ENCODE measurements around the gene OR9A2.

Gene OR9A2

DNA sequence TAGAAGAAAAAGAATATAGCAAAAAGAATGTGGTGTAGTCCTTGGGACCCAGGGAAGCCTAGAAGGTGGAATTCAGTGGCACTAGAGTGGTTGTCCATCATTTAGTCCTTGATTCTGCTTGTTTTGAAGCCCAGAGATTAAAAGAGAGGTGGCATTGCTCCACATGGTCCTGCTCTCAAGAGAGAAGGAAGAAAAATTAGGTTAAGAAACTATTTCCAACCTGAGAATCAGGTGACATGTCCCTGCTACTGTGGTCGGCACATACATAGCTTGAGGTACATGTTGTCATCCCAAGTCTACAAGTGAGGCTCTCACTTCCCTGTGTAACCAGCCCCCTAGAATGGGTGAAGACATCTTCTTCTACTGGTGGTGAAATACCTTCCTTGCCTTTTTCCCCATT lies at the start of gene OR9A2:
OR9A2 (minus strand) TSS at position 101 of the 400 bp plus-strand sequence; CDS start at position 101, 0 bp downstream.
- DNase-seq (ENCODE audit: low read depth in 2 of 2), result no peak

DNA sequence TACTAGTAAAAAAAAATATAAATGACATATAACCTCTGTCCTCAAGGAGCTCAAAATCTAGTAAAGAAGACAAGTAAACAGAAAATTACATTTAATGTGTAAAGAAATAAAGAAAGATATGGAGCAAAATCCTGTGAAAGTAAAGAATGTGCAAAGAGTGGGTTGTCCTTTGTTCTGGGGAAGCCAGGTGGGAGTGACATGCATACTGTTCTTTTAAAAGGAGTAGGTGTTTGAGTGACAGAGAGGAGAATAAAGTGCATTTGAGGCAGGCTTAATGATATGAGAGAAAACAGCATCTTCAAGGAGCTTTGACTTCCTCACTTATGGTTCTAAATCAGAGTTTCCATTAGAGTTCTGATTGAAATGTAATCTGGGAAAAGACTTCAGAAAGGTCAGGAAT lies 47.2 kb upstream of the OR9A2 start:
- DNase-seq (ENCODE audit: low read depth in 2 of 2), result no peak

DNA sequence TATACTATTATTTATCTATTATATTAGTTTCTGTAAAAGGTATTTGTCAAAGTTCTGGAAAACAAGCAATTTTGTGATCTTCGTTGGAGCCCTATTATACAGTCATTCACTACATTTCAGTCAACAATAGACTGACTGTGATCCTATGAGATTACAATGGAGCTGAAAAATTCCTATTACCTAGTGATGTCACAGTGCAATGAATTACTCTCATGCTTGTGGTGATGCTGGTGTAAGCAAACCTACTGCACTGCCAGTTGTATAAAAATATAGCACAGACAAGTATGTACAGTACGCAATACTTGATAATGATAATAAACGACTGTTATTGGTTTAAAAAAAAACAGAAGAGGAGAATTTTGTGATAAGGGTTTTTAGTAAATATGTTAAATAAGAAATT lies 46.6 kb upstream of the OR9A2 start:
- no peak for DNase-seq (ENCODE audit: low read depth in 2 of 2)

- DNase-seq (ENCODE audit: low read depth in 2 of 2), result no peak
Observed at GRCh38 chr7:143069912-143070500, 43.1 kb upstream of the OR9A2 start.

GRCh38 chr7:143068446-143068845 lies 41.5 kb upstream of the OR9A2 start:
- DNase-seq (ENCODE audit: low read depth in 2 of 2), result no peak

DNA sequence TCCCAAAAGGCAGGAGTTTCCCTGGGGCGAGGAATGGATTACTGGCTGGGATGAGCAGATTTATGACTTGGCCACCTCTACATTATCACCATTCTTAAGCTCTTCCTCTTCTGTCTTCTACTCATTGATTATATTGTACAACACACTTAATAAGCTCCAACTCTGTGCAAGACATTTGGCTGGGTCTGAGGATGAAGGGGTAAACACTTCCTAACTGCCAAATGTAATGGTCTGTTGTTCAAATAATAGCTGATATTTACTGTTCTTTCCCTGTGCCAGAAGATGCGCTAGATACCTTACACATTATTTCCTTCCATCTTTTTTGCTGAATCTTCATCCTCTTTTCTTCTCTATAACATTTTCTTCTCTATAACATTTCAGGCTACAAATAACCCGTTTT lies 36.8 kb upstream of the OR9A2 start:
- DNase-seq (ENCODE audit: low read depth in 2 of 2), result no peak

DNA sequence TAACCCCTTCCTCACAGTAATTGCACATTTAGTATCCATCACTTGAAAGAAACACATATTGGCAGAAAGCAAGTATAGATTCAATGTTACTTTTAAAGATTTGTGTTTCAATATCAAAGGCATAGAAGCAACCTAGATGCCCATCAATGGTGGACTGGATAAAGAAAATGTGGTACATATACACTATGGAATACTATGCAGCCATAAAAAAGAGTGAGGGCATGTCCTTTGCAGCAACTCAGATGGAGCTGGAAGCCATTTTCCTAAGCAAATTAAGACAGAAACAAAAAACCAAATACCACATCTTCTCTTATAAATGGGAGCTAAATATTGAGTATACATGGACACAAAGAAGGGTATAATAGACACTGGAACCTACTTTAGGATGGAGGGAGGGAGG lies 28.8 kb upstream of the OR9A2 start:
- DNase-seq (ENCODE audit: low read depth in 2 of 2), result no peak

DNA sequence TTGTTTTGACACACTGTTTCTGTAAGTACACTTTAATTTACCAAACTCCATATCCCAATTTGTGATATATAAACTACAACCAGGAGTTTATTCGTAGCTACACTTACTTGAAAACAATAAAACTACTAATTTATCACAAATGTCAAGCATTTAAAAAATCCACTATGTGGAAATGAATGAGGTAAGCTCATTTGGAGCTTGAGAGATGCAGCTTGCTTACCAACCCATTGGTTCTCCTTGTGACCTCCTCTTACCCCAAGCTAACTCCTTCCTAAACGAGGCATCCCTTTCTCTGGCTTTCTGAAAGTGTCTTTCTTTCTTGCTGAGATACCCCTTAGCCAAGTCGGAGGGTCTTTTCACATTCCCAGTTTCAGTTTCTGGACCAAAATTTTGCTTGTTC lies 27.7 kb upstream of the OR9A2 start:
- no peak for DNase-seq (ENCODE audit: low read depth in 2 of 2)

- no peak for DNase-seq (ENCODE audit: low read depth in 2 of 2)
Observed at GRCh38 chr7:143052041-143052440, 25.1 kb upstream of the OR9A2 start, which contains the start of gene OR6V1. Gene OR6V1 (plus strand): TSS chr7:143052341. CDS start chr7:143052341, 0 bp downstream.

DNA sequence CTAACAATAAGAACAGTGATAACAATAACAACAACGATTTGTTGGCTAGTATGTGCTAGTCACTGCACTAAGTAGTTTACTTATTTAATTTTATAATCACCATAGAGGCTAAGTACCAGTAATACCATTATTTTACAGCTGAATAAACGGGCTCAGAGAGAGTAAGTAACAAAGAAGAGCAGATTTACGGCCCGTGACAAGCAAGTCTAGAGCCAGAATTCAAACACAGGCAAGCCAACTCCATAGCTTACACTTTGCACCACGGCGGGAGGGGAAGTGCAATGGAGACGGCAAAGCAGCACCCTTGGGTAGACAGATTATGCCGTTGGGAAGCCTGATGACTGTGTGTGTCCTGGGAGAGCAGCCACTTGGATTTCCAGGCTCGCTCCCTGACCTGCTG lies 24.0 kb upstream of the OR9A2 start:
- DNase-seq (ENCODE audit: low read depth in 2 of 2), result no peak

DNA sequence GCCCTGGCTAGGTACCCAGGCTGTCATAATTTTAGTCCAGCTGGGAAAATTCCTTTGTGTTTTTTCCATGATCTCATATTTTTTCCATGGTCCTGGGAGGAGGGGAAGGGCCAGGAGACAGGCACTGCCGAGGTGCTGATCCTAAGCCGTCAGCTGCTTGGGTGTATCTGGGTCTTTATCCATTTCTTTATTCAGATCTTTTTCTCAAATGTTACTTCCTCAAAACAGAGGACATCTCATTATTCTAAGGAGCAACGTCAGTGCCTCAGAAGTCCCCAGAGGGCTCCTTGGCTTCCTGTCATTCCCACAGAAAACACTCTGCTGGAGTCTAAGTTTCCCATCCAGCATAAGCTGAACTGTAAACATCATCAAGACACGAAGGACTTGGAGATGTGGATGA lies 22.4 kb upstream of the OR9A2 start:
- no peak for DNase-seq (ENCODE audit: low read depth in 2 of 2)

DNA sequence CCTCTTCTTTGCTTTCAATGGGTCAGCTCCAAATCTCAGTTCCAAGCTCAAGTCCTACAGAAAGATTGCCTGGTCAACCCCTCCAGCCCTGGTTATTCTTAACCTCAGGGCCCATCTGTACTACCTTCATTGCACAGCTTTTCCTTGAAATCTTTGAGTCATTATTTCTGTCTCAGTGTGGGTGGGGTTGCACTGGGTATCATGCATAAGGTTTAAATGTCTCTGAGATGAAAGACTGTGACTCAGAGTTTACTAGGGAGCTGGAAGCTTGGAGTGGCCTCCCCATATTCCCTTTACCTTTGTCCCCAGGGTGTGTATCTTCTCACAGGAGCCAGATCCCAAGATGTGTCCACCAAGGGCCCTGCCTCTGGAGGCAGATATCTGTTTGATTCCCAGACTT lies 21.9 kb upstream of the OR9A2 start:
- no peak for DNase-seq (ENCODE audit: low read depth in 2 of 2)

GRCh38 chr7:143047326-143047725 lies 20.4 kb upstream of the OR9A2 start:
- no peak for DNase-seq (ENCODE audit: low read depth in 2 of 2)

DNA sequence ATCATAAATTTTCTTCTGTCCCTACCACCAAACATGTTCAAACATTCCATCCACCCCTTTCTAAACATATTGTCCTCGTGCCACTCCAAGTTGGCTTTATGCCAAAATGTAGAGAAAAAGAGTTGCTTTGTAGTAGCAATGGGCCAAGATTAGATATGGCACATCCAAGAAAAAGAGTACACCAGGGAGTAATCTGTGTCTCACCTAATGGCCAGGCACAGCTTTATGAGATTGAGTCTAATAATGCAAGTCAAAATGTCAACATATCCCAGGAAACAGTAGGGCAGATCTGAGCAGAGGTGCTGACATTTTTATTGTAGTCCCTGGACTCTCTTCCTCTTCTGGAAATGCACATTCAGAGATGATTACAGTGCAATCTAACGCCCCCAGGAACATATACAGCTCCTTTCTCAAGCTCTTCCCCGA lies 19.5 kb upstream of the OR9A2 start:
- no peak for DNase-seq (ENCODE audit: low read depth in 2 of 2)

DNA sequence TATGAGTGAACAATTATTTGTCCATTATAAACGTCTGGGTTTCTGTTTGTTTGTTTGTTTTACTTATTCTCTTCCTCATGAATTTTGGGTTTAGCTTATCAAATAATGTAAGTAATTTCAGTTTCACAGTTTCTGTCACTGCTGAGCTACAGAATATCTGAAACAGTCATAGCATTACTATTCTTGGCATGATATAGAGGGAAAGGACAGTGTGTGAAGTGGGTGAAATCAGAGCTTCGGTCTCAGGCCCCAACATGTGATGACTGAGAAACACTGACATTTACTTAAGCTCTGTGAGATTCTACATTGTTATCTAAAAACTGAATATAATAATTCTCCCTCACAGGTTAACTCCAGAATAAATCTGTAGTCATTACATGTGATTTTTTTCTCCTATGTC lies 16.5 kb upstream of the OR9A2 start:
- no peak for DNase-seq (ENCODE audit: low read depth in 2 of 2)

DNA sequence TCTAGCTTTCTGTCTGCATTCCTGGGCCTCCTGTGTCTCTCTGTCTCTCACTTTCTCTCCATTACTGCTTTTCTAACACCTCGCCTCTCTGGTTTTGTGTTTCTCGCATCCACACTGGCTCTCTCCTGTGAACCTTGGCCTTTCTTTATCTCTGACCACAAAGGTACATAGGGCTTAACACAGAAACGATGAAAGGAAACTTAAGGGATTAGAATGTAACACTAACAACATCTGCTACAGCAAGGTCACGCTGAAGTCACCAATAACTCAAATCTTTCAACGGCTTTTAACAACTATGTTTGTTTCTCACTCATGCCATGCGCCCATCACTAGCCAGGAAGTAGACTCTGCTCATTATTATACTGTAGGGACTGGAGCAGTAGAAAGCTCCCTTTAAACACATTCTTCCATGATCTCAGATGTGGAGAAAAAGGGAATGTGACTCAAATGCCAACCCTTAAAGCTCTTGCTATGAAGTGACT lies 15.9 kb upstream of the OR9A2 start:
- no peak for DNase-seq (ENCODE audit: low read depth in 2 of 2)

DNA sequence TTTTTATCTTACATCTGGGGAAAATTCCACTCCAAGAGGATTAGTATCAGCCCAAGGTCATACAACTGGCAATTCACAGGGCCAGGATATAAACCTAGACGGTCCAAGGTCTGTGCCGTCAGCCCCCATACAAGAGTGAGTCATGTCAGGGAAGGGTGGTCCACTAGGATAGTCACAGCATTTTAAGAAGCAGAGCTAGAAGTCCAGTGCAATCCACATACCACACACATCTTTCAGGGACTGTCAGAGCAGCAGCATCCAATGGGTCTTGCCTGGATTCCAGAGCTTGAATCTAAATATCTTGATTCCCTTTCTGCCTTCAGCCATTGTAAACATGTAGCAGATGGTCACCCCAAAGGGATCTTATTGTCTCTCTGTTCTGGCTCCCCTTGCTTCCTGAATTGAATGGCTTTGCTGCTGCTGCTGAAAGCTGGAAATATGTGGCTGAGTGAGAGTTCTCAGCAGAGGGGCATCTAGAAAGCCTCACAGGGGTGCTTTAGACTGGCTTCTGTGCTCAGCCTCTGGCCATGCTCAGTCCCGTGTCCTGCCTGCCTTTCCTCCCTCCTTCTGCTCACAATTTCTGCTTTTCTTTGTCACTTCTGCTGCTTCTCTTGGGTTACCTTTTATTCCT lies 15.3 kb upstream of the OR9A2 start:
- no peak for DNase-seq (ENCODE audit: low read depth in 2 of 2)

DNA sequence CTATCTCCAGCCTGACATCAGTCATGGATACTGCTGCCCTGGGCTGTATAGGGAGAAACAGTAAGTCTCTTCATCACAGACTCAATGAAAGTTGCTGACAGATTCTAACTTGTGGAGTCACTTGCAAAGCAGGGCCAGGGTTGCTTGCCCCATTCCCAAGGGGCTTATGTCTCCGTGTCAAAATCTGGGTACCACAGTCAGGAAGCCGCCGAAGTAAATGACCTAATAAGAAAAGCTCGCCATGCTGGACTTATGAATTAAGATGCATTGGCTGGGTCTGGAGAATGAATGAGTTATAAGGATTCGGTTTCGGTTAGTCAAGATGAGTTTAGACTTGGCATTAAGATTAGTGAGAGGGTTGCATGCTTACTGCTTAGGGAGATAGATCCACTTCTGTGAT lies 14.4 kb upstream of the OR9A2 start:
- no peak for DNase-seq (ENCODE audit: low read depth in 2 of 2)

DNA sequence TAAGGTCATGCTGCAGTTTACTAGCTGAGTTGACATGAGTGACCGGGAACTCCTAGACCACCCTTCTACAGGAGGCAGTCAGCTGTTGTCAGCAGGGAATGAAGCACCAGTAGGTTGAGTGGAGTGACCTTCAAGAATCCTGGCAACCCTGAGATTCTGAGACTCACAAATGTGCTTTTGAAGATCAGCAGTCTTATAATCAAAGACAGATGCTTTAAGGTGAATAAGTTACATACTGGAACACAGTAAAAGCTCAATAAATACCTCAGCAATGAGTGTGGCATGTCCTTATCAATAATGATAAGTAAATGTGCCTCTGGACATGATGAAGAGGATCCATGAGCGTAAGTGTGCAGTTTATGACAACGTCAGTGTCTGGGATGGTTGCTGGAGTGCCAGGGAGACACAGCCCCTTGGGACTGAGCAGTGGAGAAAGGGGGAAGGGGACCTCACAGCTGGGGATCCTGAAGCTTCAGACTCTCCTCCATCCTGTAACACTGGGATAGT lies 13.3 kb upstream of the OR9A2 start:
- no peak for DNase-seq (ENCODE audit: low read depth in 2 of 2)

DNA sequence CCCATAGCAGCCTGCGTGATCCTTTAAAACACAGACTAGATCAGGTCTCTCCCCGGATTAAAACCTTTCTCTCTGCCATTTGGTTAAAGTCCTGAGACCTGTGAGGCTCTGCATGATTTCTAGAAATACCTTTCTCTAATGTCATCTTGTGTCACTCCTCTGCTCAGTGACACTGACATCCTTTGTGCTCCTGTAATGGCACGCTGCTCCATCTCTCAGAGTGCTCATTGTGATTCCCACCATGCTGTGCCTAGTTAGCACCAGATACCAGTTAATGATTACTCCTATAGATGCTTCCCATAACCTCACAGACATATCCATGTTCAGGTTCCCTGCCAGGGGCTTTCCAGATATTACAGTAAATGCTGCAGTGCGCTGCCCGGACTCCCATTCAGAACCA lies 11.7 kb upstream of the OR9A2 start:
- DNase-seq (ENCODE audit: low read depth in 2 of 2), result no peak

GRCh38 chr7:143027683-143028082 lies 751 bp upstream of the OR9A2 start:
- no peak for DNase-seq (ENCODE audit: low read depth in 2 of 2)

GRCh38 chr7:143025371-143025770 lies 1.6 kb downstream of the OR9A2 start:
- no peak for DNase-seq (ENCODE audit: low read depth in 2 of 2)

GRCh38 chr7:143023047-143023446 lies 3.9 kb downstream of the OR9A2 start:
- no peak for DNase-seq (ENCODE audit: low read depth in 2 of 2)

DNA sequence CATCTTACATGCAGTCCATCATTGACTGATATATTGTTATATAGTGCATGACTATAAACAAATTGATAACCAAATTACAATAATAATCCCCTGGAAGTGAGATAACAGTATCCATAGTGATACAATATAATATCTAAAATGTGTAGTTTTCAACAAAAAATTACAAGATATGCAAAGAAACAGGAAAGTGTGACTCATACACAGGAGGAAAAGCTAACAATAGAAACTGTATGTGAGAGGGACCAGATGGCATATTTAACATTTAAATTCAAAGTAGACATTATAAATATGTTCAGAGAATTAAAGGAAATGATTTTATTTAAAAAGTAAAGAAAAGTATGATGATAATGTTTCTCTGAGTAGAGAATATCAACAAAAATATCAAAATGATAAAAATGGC lies 8.0 kb downstream of the OR9A2 start:
- DNase-seq (ENCODE audit: low read depth in 2 of 2), result no peak

Data from fibroblast of skin of left biceps (primary cell).